ENCODE data around the gene RAB5B.
"Not testable (repeated sequence)": the region's sequence is repeated elsewhere in the genome, so short reads cannot be mapped to it uniquely, and the experiment has no call there.

Gene RAB5B

DNA sequence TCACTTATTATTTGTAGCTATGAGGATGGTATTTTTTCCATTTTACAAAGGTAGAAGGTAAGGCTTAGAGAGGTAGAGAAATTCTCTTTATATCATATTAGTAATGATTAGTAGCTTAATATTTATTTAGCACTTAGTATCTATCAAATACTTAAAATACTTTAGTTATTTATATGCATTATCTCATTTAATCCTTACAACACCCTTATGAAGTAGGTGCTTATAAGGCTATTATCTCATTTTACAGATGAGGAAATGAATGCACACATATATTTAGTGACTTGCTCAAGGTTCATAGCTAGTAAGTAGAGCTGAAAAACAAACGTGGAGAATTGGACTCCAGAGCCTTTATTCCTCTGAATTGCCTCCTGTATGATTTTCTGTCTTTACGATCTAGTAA, 11.0 kb downstream of the RAB5B start:
- DNase-seq = no peak

DNA sequence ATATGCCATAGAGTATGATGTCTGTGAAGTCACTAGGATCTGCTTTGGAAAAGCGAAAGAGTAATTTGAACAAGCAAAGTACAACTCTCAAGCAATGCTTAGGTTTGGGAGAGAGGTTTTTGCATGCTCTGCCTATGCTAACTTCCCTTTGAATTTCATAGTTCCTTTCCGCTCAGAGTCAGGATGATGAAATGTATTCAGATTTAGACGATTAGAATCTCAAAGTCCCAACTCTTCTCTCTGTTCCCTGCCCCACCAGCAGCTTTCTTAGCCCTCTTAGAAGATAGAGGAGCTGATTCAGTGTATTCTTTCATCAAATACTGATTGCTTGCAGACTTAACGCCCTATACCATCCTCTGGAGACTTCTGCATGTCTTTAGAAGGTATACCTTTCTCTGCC, 11.5 kb downstream of the RAB5B start:
- DNase-seq = no peak

- DNase-seq = not testable (repeated sequence)
These were observed 12.1 kb downstream of the RAB5B start for GRCh38 chr12:55985976-55986375.

DNA sequence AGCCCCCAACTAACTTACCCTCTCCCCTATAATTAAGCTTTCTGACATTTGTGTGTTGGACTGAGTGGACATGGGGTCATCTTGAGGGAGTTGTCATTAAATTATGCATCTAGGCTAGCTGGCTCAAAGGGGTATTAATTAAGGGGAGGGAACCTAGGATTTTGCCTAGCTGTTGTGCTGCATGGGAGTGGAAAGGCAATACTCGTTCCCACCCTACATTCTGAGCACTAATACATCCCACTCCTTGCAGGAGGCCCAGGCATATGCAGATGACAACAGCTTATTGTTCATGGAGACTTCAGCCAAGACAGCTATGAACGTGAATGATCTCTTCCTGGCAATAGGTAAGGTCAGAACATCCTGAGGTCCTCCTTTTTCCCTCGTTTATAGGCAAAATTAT, 17.2 kb downstream of the RAB5B start:
- DNase-seq = no peak

DNA sequence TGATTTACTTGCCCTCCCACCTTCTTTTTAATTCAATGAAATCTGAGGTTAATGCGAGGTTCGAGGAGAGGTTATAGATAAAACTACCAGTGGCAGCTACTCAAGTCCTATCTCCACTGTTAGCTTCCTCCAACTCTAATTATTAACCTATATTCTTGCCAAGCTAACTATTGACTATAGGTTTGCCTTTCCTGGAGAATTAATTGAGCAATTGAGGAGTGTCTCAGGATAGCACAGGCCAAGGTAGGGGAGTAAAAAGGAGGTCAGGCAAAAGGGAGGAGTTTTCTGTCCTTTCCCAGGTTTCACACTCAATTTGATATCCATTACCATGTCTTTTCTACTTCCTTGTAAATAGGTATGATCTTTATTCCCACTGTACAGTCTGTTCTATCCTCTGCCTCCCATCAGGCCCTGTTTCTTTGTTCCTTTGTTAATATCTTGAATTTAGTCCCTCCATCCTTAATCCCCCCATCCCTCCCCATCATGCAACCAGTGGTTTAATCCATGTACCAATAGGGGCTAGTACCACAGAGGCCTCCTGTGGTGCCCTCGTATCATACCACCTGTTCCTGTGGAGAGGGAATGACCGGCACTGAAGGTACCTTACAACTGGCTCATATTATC, 19.5 kb downstream of the RAB5B start:
- no peak for DNase-seq

DNA sequence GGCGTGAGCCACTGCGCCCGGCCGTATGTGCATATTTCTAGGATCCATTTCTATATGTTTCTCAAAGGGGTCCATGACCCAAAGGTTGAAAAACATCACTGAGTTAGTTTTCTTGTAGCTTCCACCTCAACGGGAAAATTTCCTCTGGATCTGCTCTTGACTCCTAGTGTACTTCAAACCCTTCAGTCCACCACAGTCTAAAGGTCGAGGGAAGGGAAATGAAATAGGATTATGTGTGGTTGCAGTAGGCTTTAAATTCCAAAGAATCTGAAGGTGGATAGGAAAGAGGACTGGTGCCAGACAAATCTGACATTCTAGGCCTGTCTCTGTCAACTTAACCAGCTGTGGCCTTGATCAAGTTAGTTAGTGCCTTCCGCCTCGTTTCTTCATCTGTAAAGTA, 21.5 kb downstream of the RAB5B start:
- DNase-seq = no peak

DNA sequence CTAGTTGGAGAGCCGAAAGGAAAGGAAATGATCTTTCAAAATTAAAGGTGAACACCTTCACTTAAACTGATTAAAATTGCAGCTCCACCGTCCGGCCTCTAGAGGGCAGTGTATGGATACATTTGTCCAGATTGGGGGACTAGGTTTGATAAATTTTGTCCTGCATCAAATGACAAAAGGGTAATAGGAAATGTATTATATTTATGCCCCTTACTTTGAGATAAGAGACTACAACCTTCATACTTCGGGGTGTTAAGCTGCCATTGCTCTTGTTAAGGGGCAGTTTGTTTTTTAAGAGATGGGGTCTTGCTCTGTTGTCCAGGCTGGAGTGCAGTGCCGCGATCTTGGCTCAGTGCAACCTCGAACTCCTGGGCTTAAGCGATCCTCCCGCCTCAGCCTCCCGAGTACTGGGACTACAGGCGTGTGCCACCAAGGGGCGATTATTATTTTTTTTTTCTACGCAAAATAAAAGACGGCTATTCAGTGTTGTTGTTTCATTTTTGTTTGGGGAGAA, 22.4 kb downstream of the RAB5B start:
- peak; percentile 59 for DNase-seq

GRCh38 chr12:55996715-55997534, 23.0 kb downstream of the RAB5B start, which contains the start of gene SUOX:
Gene SUOX (plus strand): TSS chr12:55997276. CDS start chr12:56002222, 4,946 bp downstream.
- DNase-seq = peak; percentile 97

DNA sequence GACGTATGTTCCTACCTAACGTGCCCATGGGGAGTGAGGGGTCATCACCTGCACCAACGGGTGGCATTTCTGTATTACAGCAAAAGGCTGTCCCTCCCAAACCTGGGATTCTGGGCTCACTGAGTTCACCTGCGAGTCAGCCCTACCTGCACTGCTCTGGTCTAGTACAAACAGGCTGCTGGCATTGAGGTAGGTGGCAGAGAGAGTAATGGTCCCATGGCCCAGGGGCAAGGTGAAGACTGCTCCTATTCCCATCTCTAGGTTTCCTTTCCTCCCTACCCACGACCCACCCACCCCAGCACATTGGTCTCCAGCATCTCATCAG, 23.6 kb downstream of the RAB5B start:
- no peak for DNase-seq

DNA sequence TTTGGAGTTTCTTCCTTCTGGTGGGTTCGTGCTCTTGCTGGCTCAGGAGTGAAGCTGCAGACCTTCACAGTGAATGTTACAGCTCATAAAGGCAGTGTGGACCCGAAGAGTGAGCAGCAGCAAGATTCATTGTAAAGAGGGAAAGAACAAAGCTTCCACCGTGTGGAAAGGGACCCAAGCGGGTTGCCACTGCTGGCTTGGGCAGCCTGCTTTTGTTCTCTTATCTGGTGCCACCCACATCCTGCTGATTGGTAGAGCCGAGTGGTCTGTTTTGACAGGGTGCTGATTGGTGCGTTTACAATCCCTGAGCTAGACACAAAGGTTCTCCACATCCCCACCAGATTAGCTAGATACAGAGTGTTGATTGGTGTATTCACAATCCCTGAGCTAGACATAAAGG, 25.6 kb downstream of the RAB5B start:
- not testable (repeated sequence) for DNase-seq

GRCh38 chr12:55999999-56000540, 26.2 kb downstream of the RAB5B start:
- not testable (repeated sequence) for DNase-seq

GRCh38 chr12:56001487-56002100, 27.7 kb downstream of the RAB5B start:
- no peak for DNase-seq

- not testable (repeated sequence) for DNase-seq
These were observed 29.5 kb downstream of the RAB5B start for GRCh38 chr12:56003376-56003775.

- no peak for DNase-seq
These were observed 30.3 kb downstream of the RAB5B start for GRCh38 chr12:56004211-56004610.

DNA sequence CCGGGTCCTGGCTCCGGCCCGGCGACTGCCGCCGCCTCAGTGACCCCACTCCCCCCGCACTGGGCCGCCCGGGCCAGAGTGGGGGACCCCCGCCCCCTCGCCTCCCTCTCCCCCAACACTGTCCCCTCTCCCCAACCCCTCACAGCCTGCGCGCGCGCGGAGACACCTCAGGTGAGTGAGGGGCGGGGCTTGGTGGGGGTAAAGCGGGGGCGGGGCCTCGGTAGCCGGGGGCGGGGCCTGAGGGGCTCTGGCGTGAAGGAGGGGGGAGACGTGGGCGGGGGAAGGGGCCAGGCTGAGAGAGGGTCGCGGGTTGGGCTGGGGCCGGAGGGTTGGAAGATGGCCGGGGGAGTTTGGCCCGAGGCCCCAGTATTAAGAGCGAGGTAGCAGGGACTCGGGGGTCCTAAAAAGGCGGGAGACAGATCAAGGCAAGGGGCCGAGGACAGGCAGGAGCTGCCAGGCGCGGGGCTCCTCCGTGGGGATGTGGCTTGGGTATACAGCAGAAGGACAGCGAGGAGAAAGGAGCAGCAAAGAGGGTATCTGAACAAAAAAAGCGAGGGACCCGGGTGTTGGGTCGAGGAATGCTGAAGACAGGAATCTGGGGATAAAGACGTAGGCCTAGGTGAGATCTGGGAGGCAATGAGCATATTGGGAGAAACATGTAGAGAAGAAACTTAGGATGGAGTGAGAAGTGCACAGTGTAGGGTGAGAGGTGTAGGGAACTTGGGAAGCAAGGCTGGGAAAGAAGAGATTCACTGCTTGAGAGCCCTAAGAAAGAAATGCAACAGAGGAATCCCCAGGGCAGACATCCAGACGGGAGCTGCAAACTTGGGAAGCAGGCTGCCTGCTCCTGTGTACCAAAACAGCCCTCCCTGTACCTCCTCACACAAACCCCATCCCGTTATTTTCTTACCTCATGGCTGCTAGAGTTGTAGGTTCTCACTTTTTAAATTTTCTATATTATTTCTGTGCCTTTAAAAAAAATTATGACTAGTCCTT, 34.0 kb downstream of the RAB5B start:
- DNase-seq = peak; percentile 76

- no peak for DNase-seq
These were observed 36.3 kb downstream of the RAB5B start for GRCh38 chr12:56010111-56010570.

- DNase-seq = no peak
These were observed 37.7 kb downstream of the RAB5B start for GRCh38 chr12:56011509-56012090.

DNA sequence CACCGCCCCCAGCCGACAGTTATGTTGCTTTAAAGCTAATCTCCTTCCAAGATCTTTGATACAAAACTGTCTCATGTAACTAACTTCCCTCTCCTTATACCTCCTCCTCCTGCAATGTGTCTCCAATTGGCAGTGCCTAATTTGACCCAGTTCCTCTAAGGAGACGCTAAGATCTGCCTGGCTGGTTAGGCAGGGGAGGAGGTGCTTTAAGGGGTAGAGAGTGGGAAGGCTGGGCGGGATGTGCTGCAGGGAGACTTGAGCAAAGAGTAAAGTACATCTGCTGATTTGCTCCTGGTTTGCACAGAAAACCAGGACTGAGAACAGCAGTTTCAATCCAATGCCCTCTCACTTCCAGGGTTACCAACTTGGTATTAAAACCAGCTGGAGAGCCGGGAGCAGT, 39.6 kb downstream of the RAB5B start:
- DNase-seq = no peak

DNA sequence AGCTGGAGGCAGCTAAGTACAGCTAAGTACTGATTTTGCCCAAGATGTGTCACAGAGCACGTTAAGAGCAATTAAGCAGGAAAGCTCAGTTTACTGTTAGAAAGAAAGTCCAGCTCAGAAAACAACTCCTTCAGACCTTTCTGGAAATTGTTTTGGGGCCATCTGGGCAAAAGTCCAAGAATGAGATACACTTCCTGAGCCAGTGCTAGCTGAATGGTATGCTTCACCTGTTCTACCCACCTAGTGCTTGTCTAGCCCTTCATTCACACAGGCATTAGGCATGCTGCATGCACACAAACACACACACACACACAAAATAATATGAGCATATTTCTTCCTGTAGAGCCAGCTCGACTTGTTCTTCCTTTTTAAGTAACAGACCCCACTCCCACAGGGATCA, 40.3 kb downstream of the RAB5B start:
- DNase-seq = no peak

GRCh38 chr12:56017181-56017580, 43.3 kb downstream of the RAB5B start:
- DNase-seq = no peak

GRCh38 chr12:56018356-56018755, 44.5 kb downstream of the RAB5B start:
- DNase-seq = no peak
